GM21360 (cell line): Measurements from ENCODE around the gene PXDN.

Experiments
- ATAC-seq: cut with Tn5 transposase; IDR thresholded peaks from one replicate; pipeline ENCODE4 v1.9.1; 2021; ENCODE audit warnings: mild to moderate bottlenecking, moderate library complexity; ENCODE audit not compliant: unreplicated experiment

The PXDN gene

DNA sequence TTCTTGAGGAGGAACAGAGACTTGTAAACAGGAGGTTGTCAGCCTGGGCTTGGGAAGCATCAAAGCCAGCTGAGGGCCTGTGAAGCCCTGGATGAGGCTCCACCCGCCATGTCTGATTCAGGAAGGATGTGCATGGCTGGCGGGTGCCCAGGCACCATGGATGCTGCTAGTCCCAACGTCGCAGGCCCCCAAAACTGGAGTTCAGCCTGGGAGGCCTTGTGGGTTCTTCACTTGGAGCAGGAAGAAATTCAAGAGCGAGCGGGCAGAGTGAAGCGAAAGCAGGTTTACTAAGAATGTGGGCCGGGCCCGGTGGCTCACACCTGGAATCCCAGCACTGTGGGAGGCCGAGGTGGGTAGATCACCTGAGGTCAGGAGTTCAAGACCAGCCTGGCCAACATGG, 12.1 kb upstream of the PXDN start:
- ATAC-seq = no peak

DNA sequence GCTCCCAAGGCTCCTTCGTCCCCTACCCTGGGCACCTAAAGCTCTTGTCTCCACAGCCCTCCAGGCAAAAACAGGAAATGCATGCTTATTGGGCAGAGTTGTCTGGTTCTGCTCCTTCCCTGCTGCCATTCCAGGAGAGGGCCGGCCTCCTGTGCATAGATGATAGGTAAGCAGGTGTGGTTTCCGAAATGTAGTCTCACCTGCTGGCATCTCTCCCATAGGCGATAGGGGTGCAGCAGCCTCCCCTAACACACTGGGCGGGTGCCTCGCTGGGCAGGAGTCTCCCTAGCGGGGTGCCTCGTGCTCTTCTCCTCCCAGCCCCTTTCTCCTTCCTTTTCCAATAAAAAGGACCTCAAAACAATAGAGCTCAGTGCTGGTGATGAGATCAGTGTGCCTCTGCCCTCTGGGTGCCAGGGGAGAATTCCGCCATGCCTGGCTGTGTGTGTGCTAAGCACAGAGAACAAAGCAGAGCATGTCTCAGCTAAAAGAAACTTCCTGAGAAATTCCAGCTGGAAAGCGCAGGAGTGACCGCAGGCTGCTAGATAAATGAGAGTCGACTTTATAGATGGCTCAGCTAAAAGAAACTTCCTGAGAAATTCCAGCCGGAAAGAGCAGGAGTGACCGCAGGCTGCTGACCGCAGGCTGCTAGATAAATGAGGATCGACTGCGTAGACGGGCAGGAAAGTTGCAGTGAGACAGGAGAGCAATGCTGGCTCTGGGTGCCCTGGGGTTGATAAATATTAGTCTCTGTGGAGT, 11.3 kb upstream of the PXDN start:
- no peak for ATAC-seq

DNA sequence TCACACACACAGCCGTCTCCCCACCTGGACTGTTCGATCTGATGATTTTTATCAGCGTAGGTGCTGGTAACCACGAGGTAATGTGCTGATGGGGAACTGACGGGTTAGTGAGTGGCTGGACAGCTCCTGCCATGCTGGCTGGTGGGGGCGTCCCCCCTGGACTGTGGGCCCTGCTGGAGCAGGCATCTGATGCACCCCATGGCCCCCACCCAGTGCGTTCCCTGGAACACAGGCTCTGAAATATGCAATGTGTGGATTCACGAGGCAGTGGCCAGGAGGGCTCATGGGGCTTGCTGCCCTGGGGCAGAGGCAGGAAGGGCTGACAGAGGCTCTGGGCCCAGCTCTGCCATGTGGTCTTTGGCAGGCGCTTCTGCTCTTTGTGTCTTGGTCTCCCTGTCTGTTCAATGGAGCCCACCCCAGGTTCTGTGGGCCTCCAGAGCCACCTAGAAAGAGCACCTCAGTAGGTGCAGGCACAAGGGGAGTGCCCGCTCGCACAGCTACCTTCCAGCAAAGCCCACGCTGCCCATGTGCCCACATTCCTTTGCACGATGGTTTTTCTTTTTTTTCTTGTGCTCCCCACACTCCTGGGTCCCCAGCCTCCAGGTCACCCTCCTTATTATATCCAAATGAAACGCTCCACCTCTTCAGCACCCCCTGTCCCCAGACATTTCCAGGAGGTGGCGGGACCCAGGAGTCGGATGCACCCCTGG, 10.3 kb upstream of the PXDN start:
- no peak for ATAC-seq

DNA sequence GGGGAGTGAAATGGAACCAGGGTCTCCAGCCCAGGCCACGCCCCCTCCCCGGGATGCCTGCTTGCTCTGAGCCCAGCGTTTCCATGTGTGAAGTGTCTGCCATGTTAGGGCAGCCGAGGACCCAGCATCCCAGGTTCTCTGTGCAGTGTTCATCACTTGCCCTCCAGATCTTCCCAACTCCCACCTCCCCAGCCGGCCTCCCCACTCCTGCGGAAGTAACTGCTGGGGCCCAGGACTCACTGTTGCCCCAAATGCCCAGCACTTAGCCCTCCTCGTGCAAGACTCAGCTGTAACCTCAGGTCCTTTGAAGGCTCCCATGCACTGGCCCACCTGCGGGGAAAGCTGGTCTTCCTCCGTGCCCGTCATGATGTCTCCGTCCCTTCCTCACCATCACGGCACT, 9.7 kb upstream of the PXDN start:
- no peak for ATAC-seq

DNA sequence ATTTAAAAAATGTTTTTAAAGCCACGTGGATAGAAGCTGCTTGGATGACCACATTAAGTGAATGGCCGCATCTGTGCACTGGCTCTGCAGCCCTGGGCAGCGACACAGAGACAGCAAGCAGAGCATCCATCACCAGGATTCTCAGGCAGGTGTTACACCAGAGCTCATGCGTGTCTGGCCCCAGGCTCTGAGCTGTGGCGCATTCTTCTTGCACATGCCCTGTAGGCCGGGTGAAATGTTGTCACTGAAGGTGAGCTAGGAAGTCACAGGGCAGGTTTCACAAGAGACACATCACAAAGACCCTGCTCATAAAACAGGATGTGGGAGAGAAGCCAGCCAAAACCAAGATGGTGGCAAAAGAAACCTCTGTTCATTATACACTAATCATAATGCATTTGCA, 8.4 kb upstream of the PXDN start:
- no peak for ATAC-seq

DNA sequence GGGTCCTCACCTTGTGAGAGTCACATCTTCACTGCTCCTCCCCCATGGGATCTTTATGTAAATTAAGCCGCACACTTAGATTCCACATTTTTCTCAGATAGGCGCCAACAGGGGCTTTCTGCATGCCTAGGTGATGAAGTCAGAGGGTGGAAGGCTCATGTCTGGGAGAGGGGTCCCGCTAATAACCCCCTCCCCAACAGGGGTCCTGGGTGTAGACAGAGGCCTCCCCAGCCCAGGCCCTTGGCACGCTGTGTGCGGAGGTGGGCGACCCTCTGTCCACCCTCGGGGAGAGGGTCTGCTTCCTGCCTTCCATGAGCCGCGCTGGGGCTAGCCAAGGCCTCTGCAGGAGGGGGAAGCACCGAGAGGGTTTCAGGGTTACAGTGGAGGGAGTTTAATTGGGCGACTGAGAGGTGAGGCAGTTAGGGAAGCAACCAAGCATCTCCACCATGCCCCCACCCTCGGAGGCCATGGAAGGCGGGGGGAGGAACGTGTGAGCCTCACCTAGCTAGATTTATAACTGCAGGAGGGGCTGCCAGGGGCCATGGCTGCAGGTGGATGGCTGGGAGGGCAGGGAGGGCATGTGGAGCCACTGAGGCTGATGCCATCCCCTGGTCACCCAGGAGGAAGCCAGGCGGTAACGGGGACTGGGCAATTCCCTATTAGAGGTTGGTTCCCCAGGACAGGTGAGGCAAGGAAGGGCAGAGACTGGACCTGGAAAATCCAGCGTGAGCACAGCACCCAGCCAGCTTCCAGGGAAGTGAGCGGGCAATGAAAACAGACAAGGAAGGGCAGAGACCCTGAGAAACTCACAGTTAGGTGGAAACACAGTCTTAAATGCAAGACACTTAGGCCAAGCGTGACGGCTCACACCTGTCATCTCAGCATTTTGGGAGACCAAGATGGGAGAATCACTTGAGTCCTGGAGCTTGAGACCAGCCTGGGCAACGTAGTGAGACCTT, 7.7 kb upstream of the PXDN start:
- ATAC-seq = no peak

DNA sequence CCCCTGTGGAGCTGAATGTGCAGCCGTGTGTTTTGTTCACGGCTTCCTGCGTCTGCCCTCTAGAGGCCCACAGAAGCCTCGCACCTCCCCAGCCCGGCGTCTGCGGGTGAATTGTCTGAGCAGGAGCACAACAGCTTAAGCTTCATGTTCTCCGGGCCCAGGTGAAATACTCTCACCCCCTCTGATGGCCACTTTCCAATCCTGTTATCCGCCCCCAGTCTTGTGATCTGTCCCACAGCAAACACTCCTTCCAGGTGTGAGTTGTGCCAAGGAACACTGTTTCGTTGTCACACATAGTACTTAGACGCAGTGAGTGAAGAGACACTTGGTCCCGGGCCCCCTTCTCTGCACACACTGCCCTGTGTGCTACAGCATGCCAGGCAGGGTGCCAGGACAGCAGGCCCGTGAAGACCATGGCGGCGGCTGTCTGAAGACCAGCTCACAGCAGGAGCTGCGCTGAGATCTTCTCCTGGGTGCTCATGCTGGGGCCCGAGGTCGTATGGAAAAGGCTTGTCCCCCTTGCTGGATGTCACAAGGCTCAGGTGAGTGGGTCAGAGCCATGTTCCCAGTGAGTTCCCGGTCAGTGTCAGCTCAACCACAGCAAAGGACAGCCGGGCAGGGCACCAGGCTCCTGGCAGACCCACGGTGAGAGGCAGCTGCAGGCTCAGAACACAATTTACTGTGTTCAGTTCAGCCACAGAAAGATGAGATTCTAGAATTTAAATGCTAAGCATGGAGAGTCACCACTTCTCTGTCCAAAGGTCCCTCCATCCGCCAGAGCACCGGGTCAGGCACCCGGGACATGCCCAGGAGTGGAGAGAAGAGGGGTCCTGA, 6.8 kb upstream of the PXDN start:
- peak; percentile 70 for ATAC-seq

DNA sequence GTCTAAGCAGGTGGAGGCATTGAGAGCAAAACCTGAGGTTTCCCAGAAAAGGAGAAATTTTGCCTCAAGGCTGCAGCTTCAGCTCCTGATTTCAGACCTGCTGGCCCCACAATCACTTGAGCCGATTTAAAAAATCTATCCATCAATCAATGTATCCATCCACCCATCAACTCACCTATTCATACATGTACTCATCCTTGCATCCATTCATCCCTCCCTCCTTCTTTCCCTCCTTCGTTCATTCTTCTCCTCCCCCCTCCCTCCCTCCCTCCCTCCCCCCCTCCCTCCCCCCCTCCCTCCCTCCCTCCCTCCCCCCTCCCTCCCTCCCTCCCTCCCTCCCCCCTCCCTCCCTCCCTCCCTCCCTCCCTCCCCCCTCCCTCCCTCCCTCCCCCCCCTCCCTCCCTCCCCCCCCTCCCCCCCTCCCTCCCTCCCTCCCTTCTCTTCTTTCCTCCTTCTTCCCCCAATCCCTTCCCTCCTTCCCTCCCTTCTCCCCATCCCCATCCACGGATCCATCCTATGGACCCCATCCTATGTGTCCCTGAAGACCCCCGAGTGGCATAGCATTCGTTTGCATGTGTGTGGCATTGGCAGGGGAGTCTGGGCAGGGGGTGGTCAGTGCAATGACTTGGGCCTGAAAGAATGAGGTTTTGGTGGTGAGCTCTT, 6.1 kb upstream of the PXDN start:
- no peak for ATAC-seq

DNA sequence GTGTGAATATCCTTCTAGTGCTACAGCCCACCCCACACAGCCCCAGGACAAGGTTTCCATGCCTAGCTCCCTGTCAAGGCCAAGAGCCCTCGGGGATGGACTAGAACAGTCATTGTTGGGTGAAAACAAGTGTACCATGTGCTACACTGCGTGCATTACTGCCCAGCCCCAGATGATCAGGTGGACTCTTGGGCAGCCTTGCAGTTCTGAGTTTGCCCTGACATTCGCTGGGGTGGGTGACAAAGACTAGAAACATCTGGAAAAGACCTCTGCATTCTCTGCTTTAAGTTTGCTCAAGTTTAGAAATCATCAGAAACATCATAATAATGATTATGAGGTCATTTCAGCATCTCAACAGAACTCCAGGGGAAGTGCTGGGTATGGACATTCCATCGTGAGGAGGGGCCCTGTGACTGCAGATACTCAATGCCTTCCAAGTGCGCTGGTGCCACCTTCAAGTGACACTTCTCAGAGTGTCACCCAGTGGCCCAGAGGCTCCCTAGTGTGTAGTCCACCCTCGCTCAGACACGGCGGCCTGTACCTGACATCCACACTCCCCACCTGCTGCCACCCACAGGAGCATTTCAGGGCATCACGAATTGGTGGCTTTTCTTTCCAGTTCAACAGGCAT, 5.3 kb upstream of the PXDN start:
- no peak for ATAC-seq

DNA sequence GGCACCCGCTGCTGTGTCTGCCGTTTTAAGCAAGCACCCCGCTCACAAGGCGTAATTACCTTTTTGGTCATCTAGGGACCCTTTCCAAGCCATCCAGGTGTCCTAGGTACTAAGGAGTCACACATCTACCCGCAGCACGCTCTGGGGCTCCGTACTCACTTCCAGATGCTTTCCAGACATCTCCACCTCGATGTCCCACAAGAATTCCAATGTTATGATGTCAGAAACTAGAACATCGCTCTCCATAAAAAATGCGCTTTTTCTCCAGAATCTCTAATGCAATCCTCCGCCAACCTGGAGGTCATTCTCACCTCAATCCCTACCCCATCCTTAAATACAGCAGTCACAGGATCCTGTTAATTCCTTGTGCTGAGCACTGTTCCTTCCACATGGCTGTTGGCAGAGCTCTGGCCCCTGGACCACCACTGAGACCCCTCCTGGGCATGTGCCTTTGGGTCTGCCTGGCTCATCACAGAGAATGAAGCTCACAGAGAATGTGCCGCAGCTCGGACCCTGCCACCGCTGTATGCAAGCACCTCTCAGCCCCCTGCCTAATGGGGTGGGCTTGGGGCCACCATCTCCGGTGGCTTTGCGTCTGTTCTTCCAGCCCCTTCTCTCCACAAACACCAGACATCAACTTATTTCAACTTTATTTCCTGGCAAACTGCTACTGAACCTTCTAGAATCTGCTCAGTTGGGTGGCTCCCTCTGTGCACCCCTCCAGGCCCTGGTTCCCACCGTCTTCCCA, 4.6 kb upstream of the PXDN start:
- no peak for ATAC-seq

DNA sequence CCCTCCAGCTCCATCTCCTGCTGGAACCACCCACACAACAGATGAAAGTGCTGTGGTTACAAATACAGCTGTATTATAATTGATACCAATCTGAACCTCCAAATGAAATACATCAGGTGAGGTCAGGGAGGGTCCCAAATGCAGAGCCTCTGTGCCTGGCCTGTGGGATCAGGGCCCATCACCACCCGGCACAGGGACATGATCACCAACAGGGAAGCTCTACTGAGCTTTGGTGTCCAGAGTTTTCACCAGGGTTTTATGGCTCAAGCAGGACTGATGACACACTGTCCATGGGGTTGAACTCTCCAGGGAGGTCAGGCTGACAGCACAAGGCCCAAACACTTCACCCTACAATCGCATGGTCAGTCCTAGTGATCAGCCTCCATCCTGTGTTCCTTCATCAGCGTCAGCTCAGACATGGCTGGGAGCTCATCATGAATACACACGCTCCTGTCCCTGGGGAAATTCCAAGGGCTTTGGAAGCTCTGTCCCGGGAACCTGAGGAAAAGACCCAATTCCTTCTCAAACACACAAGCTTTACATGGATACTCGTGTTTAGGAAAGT, 3.9 kb upstream of the PXDN start:
- no peak for ATAC-seq

DNA sequence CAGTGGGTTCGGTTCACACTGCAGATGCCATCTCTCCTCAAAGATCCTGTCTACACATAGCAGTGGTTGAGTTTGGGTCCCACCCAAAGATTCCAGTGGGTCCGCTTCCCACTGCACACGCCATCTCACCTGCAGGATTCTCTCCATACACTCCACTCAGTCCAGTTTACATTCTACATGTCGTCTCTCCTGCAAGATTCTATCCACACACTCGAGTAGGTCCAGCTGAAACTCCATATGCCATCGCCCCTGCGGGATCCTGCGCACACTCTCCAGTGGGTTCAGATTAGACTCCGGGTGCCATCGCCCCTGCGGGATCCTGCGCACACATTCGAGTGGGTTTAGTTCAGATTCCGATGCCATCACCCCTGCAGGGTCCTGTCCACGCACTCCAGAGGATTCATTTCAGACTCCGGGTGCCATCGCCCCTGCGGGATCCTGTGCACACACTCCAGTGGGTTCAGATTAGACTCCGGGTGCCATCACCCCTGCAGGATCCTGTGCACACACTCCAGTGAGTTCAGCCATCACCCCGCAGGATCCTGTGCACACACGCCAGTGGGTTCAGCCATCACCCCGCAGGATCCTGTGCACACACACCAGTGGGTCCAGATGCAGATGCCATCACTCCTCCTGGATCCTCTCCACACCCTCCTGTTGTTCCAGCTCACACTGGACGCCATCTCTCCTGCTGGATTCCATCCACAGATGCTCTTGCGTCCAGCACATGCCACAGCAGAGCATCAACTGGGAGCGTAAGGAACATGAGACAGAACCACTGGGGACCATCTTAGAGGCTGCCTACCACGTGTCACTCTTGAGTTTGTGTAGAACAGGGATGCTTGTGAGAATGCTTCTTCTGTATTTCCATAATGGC, 3.0 kb upstream of the PXDN start:
- no peak for ATAC-seq

DNA sequence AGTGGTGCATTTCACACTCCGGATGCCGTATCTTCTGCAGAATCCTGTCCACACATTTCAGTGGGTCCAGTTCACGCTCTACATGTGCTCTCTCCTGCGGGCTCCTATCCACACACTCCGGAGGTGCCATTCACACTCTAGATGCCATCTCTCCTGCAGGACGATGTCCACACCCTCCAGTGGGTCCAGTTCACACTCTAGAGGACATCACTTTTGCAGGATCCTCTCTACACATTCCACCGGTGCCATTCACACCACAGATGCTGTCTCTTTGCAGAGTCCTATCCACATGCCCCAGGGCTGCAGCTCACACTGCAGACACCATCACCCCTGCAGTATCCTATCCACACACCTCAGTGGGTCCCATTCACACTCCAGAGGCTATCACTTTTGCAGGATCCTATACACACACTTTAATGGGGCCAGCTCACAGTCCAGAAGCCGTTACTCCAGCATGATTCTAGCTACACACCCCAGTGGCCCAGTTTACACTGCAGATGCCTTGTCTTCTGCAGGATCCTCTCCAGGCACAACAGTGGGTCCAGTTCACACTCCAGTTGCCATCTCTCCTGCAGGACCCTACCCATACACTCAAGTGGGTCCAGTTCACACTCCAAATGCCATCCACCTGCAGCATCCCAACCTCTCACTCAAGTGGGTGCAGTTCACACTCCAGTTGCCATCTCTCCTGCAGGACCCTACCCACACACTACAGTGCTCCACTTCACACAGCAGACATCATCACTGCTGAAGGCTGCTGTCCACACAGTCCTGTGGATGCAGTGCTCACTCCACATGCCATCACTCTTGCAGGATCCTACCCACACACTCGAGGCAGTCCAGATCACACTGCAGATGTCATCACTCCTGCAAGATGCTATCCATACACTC, 2.1 kb upstream of the PXDN start:
- no peak for ATAC-seq

DNA sequence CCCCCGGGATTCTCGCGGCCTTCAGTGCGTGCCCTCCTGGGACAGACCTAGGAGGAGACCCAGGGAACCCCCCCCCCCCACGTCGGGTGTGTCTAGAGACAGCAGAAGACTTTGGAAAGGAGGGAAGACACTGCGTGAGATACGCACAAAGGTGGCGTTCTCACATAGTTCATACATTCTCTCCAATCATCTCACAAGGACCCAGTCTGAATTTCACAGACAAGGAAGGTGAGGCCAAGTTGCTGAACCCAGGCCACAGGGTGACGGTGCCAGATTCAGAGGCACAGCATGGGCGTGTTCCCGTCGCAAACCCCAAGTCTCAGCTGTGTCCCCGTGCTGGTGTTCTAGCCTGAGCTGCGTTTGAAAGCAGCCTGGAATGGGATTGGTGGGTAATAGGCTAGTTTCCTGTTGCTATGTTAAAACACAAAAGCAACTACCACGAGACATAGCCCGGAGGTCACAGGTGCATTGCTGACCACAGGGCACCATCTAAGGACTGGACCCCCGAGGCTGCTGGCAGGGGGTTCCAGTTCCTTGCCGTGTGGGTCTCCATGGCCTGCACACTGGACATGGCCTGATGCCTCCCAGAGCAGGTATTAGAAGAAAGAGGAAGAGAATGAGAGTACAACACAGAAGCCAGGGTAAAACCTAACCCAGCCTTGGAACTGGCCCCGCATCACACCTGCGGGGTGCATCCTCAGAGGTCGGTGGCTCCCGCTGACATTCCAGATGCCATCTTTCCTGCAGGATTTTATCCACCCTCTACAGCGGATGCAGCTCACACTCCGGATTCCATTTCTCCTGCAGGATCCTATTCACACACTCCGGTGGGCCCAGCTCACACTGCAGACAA, 1.1 kb upstream of the PXDN start:
- no peak for ATAC-seq

DNA sequence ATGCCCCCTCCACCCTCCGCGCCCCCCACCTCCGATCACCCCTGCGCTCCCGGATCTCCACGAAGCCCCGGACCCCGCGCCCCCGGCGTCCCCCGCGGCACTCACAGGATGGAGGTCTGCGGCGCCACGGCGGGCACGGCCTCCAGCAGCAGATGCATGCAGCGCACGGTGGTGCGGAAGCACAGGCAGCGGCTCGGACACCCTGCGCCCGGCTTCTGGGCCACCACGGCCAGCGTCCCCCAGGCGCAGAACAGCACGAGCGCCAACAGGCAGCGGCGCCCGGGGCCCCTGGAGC, 217 bp downstream of the PXDN start:
- ATAC-seq = no peak
